HepG2 (cell line): Measurements from ENCODE around the gene AHCYL2. TPM values are rescaled to one million over a fixed set of nuclear protein-coding genes. Genes with fewer than 3 reads are reported as not detected.

Experiments used
- BRCA1 ChIP-seq: sonication (generic); formaldehyde crosslinking; IDR thresholded peaks from 2 replicates; pipeline ENCODE4 v1.4.0; 2020; ENCODE audit warnings: missing genetic modification reagents
- CBX5 ChIP-seq: sonication (generic); formaldehyde crosslinking; IDR thresholded peaks from 2 replicates; pipeline ENCODE4 v1.4.0; 2020; ENCODE audit warnings: missing genetic modification reagents, borderline replicate concordance
- CCDC6 ChIP-seq: sonication (generic); formaldehyde crosslinking; IDR thresholded peaks from 2 replicates; pipeline ENCODE4 v1.8.1; 2022; ENCODE audit warnings: mild to moderate bottlenecking, missing genetic modification reagents, moderate library complexity
- KDM2A ChIP-seq: sonication (generic); formaldehyde crosslinking; IDR thresholded peaks from 2 replicates; pipeline ENCODE4 v1.4.0; 2020; ENCODE audit warnings: low read depth, missing genetic modification reagents, borderline replicate concordance
- POLR2G ChIP-seq: fragments of 200-400 bp; formaldehyde crosslinking; IDR thresholded peaks from 2 replicates; pipeline ENCODE4 v1.6.1; 2018; ENCODE audit warnings: mild to moderate bottlenecking, low read depth, low read length, moderate library complexity
- SUZ12 ChIP-seq: fragments of 150-350 bp; IDR thresholded peaks from 2 replicates; pipeline ENCODE4 v1.6.1; 2014; ENCODE audit warnings: low read depth, low read length
- ZFP36 ChIP-seq: fragments of 150-350 bp; IDR thresholded peaks from 2 replicates; pipeline ENCODE4 v1.6.1; 2018; ENCODE audit warnings: borderline replicate concordance, low read length, low read depth; ENCODE audit not compliant: partially characterized antibody
- ZFP37 ChIP-seq: sonication (generic); formaldehyde crosslinking; IDR thresholded peaks from 2 replicates; pipeline ENCODE4 v1.4.0; 2020; ENCODE audit warnings: missing genetic modification reagents, borderline replicate concordance
- ZNF549 ChIP-seq: sonication (generic); formaldehyde crosslinking; IDR thresholded peaks from 2 replicates; pipeline ENCODE4 v1.5.0; 2020; ENCODE audit warnings: missing genetic modification reagents
- ZNF781 ChIP-seq: sonication (generic); formaldehyde crosslinking; IDR thresholded peaks from 2 replicates; pipeline ENCODE4 v1.5.1; 2020; ENCODE audit warnings: borderline replicate concordance, mild to moderate bottlenecking, missing genetic modification reagents; ENCODE audit errors: not compliant biosample characterization
- ZSCAN9 ChIP-seq: IDR thresholded peaks from 2 replicates; pipeline ENCODE4 v1.6.1; 2016; ENCODE audit warnings: borderline replicate concordance
- polyA plus RNA-seq, 8 experiments: library from polyadenylated mRNA; depleted of rRNA in 3 of 8; stranded (reverse) in 7 of 8; unstranded in 1 of 8; fragments of >200 nt; fragmentation: Illumina TruSeq in 4 of 8; extraction: Trizol in 4 of 8; gene quantifications; 2 replicates each; pipeline versions ENCODE4 v1.2.1 to v1.2.3, GENCODE V29; 2011 to 2016; ENCODE audit warnings: low read depth in 4 of 8, missing spikeins in 1 of 8, mixed read lengths in 1 of 8; ENCODE audit not compliant: insufficient read depth in 1 of 8
- total RNA-seq, 5 experiments: library from RNA; depleted of rRNA; stranded (reverse); fragments of >200 nt; fragmentation: Illumina TruSeq; extraction: Trizol; gene quantifications; 2 replicates each; pipeline ENCODE4 v1.2.3, GENCODE V29; 2016; ENCODE audit warnings: low read depth in 1 of 5
- TF ChIP-seq, protein P1 (sequence below): sonication (generic); formaldehyde crosslinking; IDR thresholded peaks from 2 replicates; pipeline ENCODE4 v1.4.0; 2020; ENCODE audit warnings: missing genetic modification reagents
- TF ChIP-seq, protein P2 (sequence below): sonication (generic); formaldehyde crosslinking; IDR thresholded peaks from 2 replicates; pipeline ENCODE4 v1.5.0; 2020; ENCODE audit warnings: mild to moderate bottlenecking, missing genetic modification reagents, borderline replicate concordance
- TF ChIP-seq, protein P3 (sequence below): sonication (generic); formaldehyde crosslinking; IDR thresholded peaks from 2 replicates; pipeline ENCODE4 v1.8.0; 2022; ENCODE audit warnings: missing genetic modification reagents, mild to moderate bottlenecking, borderline replicate concordance

The AHCYL2 gene
- total and polyA plus RNA-seq, 2 of the 13 experiments (the other 11 are each of a cell fraction or from before 2014, with no cell fraction given) = 9.5 to 14.7 TPM

DNA sequence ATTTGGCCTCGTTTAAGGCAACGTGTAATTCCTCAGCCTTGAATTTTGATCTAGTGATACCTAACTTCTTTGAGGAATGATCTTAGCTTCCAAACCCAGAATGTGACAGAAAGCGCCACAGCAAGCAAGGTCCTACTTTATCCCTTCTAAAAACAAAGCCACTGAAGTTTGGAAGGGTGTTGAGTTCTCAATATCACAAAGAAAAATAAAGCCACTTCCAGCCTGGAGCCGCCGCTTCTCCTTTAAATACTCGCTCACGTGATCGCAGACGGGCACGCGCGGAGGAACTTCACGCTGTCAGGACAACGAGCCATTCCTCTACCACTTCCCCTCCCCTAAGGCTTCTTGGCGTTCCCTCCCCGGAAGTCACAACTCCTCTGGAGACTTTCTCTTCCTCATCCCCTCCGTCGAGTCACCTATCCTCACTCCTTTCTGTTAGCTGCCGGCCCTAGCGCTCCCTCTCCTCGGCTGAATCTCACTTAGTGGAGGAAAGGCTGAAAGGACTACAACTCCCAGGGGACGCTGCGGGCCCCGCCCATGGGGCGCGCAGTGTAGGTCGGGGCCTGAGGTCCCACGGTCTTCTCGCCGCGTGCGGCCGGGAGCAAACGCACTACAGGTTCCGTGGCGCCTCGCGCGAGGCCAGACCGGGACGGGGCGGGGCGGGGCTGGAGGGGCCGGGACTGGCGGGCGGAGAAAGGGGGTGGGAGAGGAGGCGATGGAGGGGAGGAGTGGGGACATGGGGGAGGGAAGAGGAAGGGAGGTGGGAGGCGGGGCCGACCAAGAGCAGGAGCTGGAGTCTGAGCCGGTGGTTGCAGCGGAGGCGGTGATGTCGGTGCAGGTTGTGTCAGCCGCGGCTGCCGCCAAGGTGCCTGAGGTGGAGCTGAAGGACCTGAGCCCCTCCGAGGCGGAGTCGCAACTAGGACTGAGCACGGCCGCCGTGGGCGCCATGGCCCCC, at the start of gene AHCYL2 (continued):
- 0 out of 2 replicates have a peak, but pooled peaks have one; percentile 20 for TF ChIP-seq CCDC6 (CRISPR knock-in tag)
- TF ChIP-seq SUZ12 = peak; percentile 86
- TF ChIP-seq CBX5 (CRISPR knock-in tag) = 0 out of 2 replicates have a peak, but pooled peaks have one; percentile 10
- TF ChIP-seq, protein P1, sequence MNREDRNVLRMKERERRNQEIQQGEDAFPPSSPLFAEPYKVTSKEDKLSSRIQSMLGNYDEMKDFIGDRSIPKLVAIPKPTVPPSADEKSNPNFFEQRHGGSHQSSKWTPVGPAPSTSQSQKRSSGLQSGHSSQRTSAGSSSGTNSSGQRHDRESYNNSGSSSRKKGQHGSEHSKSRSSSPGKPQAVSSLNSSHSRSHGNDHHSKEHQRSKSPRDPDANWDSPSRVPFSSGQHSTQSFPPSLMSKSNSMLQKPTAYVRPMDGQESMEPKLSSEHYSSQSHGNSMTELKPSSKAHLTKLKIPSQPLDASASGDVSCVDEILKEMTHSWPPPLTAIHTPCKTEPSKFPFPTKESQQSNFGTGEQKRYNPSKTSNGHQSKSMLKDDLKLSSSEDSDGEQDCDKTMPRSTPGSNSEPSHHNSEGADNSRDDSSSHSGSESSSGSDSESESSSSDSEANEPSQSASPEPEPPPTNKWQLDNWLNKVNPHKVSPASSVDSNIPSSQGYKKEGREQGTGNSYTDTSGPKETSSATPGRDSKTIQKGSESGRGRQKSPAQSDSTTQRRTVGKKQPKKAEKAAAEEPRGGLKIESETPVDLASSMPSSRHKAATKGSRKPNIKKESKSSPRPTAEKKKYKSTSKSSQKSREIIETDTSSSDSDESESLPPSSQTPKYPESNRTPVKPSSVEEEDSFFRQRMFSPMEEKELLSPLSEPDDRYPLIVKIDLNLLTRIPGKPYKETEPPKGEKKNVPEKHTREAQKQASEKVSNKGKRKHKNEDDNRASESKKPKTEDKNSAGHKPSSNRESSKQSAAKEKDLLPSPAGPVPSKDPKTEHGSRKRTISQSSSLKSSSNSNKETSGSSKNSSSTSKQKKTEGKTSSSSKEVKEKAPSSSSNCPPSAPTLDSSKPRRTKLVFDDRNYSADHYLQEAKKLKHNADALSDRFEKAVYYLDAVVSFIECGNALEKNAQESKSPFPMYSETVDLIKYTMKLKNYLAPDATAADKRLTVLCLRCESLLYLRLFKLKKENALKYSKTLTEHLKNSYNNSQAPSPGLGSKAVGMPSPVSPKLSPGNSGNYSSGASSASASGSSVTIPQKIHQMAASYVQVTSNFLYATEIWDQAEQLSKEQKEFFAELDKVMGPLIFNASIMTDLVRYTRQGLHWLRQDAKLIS (CRISPR knock-in tag) = no peak
- TF ChIP-seq ZNF781 = peak; percentile 72
- TF ChIP-seq, protein P2, sequence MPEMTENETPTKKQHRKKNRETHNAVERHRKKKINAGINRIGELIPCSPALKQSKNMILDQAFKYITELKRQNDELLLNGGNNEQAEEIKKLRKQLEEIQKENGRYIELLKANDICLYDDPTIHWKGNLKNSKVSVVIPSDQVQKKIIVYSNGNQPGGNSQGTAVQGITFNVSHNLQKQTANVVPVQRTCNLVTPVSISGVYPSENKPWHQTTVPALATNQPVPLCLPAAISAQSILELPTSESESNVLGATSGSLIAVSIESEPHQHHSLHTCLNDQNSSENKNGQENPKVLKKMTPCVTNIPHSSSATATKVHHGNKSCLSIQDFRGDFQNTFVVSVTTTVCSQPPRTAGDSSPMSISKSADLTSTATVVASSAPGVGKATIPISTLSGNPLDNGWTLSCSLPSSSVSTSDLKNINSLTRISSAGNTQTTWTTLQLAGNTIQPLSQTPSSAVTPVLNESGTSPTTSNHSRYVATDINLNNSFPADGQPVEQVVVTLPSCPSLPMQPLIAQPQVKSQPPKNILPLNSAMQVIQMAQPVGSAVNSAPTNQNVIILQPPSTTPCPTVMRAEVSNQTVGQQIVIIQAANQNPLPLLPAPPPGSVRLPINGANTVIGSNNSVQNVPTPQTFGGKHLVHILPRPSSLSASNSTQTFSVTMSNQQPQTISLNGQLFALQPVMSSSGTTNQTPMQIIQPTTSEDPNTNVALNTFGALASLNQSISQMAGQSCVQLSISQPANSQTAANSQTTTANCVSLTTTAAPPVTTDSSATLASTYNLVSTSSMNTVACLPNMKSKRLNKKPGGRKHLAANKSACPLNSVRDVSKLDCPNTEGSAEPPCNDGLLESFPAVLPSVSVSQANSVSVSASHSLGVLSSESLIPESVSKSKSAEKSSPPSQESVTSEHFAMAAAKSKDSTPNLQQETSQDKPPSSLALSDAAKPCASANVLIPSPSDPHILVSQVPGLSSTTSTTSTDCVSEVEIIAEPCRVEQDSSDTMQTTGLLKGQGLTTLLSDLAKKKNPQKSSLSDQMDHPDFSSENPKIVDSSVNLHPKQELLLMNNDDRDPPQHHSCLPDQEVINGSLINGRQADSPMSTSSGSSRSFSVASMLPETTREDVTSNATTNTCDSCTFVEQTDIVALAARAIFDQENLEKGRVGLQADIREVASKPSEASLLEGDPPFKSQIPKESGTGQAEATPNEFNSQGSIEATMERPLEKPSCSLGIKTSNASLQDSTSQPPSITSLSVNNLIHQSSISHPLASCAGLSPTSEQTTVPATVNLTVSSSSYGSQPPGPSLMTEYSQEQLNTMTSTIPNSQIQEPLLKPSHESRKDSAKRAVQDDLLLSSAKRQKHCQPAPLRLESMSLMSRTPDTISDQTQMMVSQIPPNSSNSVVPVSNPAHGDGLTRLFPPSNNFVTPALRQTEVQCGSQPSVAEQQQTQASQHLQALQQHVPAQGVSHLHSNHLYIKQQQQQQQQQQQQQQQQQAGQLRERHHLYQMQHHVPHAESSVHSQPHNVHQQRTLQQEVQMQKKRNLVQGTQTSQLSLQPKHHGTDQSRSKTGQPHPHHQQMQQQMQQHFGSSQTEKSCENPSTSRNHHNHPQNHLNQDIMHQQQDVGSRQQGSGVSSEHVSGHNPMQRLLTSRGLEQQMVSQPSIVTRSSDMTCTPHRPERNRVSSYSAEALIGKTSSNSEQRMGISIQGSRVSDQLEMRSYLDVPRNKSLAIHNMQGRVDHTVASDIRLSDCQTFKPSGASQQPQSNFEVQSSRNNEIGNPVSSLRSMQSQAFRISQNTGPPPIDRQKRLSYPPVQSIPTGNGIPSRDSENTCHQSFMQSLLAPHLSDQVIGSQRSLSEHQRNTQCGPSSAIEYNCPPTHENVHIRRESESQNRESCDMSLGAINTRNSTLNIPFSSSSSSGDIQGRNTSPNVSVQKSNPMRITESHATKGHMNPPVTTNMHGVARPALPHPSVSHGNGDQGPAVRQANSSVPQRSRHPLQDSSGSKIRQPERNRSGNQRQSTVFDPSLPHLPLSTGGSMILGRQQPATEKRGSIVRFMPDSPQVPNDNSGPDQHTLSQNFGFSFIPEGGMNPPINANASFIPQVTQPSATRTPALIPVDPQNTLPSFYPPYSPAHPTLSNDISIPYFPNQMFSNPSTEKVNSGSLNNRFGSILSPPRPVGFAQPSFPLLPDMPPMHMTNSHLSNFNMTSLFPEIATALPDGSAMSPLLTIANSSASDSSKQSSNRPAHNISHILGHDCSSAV (CRISPR knock-in tag) = 0 out of 2 replicates have a peak, but pooled peaks have one; percentile 61
- TF ChIP-seq ZFP36 = no peak
- no peak for TF ChIP-seq ZFP37 (CRISPR knock-in tag)
- 0 out of 2 replicates have a peak, but pooled peaks have one; percentile 15 for TF ChIP-seq ZSCAN9 (CRISPR knock-in tag)
- TF ChIP-seq KDM2A = peak; percentile 79; the same call in 1 of the 2 replicates
- peak; percentile 62 for TF ChIP-seq POLR2G
- no peak for TF ChIP-seq ZNF549 (CRISPR knock-in tag)
- TF ChIP-seq BRCA1 = no peak
- TF ChIP-seq, protein P3, sequence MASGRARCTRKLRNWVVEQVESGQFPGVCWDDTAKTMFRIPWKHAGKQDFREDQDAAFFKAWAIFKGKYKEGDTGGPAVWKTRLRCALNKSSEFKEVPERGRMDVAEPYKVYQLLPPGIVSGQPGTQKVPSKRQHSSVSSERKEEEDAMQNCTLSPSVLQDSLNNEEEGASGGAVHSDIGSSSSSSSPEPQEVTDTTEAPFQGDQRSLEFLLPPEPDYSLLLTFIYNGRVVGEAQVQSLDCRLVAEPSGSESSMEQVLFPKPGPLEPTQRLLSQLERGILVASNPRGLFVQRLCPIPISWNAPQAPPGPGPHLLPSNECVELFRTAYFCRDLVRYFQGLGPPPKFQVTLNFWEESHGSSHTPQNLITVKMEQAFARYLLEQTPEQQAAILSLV = 0 out of 2 replicates have a peak, but pooled peaks have one; percentile 65
